HG03565 (cell line): ENCODE results near the gene FER1L5.

Experiments used
- ATAC-seq: cut with Tn5 transposase; IDR thresholded peaks from one replicate; pipeline ENCODE4 v1.9.1; 2021; ENCODE audit warnings: mild to moderate bottlenecking, moderate library complexity; ENCODE audit not compliant: unreplicated experiment

FER1L5 gene

DNA sequence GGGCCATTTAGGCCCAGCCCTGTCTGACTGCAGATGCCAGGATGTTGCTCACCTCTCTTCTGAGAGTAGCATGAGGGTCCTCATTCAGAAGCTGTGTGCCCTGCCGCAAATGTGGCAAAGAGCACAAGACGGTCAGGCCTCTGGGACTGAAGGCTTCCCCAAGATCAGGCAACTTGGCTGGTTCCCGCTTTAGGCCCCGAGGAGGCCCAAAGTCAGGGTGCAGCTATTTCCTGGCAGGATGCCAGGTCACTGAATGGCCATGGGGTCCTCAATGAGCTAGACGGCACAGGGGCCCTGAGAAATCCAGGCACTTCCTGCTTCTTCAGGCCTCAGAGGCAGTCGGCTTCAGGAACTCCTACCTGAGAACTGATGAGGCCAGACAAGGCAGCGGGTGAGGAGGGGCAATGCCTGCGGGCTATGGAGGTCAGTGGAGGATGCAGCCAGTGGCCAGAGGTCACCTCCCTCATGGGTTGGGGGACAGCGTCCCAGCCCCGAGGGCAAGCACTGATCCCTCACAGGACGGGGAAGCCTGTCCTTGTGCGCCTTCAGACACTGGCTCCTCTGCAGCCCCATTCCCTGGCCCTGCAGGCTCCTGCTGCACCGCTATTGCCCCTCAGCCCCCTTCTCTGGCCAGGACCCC lies 52.4 kb downstream of the FER1L5 start:
- ATAC-seq: no peak

DNA sequence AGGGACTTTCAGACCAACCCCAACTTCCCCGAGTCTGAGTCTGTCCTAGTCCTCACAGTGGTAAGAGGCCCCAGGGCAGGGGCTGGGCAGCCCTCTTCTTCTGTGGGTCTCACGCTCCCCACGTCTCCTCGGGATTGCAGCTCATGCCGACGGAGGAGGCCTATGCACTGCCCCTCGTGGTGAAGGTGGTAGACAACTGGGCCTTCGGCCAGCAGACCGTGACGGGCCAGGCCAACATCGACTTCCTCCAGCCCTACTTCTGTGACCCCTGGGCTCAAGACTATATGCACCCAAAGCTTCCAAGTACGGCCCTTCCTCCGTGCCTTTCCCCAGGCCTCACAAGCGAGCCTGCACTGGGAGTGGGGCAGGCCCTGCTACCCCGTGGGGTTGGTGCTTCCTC lies 53.0 kb downstream of the FER1L5 start:
- ATAC-seq: no peak

DNA sequence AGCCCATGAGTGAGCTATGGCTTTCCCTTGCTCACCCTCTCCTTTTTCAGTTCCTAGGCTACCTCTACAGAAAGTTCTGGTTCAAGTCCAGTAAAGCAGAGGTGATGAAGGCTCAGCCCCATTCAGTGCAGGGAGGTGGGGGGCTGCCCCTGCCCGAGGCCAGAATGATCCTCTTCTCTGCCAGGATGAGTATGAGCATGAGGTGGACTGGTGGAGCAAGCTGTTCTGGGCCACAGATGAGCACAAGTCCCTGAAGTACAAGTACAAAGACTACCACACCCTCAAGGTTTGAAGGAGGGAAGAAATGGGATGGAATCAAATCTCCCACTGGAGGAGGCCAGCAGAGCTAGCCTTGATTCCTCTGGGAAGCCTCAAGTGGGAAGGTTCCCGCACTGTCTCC lies 54.9 kb downstream of the FER1L5 start:
- no peak for ATAC-seq

DNA sequence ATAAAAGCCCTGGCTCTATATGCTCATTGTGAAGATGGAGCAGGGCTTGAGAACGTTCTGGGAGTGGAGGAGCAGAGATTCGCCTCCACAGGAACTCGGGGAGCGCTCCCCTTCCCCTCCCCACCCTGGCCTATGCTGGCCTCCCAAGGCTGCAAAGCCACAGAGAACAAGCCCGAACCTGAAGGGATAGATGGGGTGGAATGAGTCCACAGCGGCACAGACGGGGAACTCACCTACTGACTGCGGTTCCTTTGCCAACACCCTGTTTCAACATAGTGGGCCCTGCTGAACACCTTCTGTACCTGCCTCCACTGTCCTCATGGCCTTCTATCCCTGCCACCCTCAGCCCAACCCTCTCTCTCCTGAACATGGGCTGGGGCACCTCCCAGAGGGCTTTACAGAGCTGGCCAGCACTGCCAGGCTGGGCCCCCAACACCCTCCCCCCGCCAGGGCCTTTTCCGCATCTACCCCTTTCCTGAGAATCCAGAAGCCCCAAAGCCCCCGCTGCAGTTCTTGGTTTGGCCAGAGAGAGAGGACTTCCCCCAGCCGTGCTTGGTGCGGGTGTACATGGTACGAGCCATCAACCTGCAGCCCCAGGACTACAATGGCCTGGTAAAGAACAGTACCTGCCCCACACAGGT lies 55.8 kb downstream of the FER1L5 start:
- no peak for ATAC-seq

DNA sequence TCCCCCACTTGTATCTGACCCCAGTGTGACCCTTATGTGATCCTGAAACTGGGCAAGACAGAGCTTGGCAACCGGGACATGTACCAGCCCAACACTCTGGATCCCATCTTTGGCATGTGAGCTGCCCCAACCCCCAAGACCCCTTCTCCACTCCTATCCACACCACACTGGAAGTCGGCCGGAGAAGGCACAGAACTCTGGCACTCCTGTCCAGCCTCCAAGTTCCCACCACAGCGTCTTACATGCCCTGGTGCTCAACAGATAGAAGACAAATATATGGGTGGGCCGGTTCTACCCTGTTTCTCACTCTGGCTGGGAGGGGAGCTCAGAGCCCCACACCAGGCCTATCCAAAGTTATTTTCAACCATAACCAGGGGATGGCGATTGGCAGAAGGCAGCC lies 56.5 kb downstream of the FER1L5 start:
- ATAC-seq: no peak

DNA sequence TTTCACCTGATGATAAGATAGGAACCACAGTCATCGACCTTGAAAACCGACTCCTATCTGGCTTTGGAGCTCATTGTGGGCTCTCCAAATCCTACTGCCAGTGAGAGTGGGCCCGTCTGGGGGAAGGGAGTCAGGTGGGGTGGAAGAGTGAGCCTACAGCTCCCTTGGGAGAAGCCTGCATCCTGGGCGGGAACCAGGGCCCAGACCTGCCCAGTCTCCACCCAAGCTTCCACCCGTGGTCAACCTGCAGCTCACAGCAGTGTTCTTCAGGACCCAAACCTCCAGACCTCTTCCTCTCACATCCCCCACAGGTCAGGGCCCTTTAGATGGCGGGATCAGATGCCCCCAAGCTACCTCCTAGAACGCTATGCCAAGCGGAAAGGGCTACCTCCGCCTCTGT lies 57.1 kb downstream of the FER1L5 start:
- ATAC-seq: no peak

DNA sequence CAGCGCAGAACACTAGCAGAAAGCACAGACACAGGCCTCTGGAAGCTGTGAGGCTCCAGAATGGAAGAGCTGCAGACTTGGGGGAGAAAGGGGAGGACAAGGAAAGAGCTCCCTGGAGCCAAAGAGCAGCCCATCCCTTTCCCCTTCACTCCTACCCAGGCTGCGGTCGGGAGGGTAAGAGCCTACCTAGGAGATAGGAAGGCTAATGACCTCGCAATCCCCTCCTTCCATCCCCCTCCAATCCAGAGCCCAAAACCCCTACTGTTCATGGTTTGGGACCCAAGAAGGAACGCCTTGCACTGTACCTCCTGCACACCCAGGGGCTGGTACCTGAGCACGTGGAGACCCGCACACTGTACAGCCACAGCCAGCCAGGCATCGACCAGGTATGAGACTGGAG lies 57.5 kb downstream of the FER1L5 start:
- no peak for ATAC-seq

DNA sequence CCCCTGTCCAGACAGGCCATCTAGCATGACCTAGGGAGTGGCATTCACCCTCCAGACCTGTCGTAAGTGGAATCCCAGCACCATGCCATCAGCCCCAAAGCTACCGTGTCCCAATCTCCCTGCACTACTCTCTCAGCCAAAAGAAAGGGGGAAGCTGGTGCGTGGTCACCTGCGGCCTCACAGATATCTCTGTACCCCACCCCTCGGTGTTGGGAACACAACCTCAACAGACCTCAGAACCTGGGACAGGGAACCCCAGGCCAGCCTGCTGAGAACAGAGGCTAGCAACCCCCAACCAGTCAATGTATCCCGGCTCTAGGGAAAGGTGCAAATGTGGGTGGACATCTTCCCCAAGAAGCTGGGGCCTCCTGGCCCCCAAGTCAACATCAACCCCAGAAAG lies 59.1 kb downstream of the FER1L5 start:
- no peak for ATAC-seq

DNA sequence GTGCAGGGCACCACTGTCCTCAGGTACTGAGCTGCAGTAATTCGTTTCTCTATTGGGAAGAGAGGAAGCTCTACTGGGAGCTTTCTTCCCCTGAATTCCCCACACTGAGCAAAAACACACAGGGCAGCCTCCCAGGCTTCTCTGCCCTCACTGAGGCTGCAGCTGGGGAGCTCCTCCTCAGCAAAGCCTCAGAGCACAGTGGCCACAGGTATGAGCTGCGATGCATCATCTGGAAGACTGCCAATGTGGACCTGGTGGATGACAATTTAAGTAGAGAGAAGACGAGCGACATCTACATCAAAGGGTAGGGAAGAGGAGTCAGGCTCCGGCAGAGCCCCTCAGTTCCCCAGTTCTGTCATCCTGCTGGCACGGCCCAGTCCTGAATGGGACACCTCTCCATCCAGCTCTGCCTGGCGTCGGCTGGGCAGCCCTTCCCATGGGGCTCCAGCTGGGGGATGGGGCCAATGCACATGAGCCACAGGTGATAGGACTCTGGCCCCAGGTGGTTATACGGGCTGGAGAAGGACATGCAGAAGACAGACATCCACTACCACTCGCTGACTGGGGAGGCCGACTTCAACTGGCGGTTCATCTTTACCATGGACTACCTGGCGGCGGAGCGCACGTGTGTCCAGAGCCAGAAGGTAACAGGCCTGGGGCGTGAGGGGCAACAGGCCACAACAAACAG lies 59.7 kb downstream of the FER1L5 start:
- no peak for ATAC-seq

DNA sequence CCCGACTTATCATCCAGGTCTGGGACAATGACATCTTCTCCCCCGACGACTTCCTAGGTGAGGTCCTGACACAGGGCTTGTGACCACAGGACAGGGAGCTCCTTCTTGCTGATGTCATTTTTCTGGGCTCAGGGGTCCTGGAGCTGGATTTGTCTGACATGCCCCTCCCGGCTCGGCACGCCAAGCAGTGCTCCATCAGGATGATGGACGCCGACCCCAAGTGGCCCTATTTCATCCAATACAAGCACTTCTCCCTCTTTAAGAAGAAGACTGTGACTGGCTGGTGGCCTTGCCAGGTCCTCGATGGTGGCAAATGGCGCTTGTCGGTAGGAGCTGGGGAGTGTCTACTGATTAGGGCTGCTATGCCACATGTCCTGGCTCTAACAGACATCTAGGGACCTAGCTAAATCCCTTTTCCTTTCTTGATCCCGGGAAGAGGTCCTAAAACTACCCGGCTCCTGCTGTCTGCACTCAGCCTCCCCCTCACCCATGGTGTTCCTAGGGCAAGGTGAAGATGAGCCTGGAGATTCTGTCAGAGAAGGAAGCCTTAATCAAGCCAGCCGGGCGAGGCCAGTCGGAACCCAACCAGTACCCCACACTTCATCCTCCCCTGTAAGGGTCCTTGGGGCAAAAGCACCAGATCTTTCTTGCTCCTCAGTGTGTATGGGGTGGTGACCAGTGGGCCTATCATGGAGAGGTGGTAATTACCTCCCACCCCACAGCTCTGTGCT lies 60.6 kb downstream of the FER1L5 start:
- ATAC-seq: no peak

DNA sequence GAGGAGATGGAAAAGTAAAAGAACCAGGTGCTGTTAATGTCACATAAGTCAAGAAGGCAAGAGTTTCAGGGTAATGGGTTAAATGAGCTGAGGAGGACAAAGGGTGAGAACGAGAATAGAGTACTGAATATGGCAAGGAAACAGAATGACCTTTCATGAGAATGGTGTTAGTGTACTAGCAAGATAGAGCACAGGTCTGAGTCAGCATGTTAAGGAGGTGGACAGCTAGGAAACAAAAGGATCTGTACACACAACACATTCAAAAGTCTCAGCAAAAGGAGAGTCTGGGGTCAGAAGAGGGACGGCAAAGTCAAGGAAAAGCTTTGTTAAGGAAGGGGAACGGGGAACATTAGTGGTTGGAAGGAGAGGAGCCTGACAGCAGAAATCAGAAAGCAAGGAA lies 68.4 kb downstream of the FER1L5 start:
- no peak for ATAC-seq

DNA sequence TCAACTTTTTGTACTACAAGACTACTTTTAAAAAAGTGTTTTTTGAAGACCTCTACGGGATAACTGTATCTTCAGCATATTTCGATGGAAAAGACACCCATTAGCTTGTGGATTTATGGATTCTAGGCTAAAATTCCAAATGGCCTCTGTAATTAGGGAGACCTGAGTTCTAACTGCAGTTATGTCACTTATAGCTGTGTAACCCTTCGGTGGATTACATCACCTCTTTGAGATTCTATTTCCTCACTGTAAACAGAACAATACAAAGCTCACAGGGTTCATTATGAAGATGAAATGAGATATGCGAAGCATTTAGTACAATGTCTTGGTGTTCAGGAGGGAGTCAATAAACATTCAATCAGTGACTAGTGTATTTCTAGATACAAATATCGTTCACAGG lies 73.1 kb downstream of the FER1L5 start:
- no peak for ATAC-seq

DNA sequence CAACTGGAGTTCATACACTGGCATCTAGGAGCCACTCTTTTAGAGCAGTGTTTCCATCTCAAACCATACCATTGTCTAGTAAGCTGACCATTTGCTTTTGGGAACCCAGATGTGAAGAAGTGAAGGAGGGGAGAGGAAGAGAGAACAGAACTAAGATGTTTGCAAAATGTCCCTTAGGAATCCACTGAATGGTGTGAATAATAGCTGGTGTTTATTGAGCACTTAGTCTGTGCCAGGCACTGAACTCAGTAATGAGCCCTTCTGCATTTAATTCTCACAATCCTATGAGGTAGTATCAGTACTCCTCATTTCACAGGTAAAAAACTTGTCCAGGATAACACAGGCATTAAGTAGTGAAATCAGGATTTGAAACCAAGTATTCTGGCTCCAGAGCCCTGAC lies 73.8 kb downstream of the FER1L5 start:
- ATAC-seq: no peak

DNA sequence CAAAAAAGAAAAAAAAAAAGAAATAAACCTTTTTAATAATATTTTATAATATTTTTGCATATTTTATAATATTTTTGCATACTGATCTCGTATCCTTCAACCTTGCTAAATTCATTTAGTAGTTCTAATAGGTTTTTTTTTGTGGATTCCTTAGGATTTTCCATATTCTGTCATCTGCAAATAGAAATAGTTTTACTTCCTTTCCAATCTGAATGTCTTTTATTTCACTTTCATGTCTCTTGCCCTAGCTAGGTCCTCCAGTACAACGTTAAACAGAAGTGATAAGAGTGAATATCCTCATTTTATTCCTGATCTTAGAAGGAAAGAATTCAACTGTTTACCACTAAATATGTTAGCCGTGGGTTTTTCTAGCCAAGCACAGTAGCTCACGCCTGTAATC lies 83.6 kb downstream of the FER1L5 start:
- no peak for ATAC-seq

DNA sequence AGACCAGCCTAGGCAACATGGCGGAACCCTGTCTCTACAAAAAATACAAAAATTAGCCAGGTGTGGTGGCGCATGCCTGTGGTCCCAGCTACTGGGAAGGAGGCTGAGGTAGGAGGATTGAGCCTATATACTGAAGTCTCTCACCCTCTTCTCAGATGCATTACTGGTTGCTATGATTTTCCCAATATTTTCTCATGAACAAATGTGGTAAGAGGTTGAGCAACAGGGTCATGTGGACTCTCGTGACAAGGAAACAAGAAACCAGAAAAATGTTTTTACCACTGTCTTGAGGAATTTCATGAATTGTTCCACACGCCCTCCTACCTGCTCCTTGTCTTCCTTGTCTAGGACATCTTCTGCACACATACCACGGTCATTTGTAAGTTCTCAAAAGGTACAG lies 84.9 kb downstream of the FER1L5 start:
- ATAC-seq: no peak

DNA sequence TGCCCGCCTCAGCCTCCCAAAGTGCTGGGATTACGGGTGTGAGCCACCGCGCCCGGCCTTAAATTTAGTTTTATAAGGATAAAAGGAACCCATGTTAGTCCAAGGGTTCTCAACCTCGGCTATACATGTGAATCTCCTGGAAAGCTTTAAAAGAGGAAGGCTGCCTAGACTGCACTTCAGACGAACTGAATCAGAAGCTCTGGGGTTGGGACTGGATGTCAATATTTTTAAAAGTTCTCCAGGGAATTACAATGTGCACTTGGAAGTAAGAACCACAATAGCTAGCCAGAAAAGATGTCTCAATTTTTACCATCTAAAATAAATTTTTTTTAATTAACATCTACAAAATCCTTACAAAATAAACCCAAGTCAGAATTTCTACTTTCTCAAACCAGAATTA lies 87.2 kb downstream of the FER1L5 start:
- no peak for ATAC-seq

DNA sequence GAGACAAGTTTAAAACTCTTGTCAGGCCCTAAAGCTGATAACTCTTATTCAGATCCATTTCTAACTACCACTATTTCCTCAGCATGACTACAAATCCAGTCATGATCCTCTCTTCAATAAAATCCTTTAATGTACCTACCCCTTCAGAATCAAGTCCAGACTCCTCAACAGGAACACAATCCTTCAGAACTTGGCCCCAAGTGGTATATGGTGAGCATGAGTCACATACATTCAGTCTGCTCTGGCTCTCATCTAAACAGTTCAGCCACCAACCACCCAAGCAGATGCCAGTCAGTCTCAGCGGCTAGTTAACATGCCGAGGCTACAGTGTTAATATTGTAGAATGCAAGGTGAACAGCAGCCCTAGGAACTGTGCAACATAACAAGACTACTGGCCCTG lies 87.6 kb downstream of the FER1L5 start:
- no peak for ATAC-seq

DNA sequence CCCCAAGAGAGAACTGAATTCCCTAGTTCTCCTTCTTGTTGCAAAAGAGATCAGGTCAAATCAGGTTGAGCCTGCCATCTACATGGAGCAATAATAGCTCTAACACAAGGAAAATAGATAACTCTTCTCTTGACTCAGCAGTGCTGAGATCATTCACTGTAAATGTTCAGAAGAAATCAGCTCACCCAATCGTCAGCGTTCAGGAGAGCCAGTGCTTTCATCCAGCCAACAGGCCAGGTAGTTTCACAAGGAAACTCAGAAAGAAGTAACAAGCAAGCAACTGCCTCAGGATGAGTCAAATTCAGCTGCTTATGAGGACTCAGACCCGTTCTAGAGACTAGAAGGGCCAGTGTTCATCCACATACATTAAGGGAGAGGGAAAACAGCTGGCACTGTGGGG lies 91.4 kb downstream of the FER1L5 start:
- no peak for ATAC-seq

DNA sequence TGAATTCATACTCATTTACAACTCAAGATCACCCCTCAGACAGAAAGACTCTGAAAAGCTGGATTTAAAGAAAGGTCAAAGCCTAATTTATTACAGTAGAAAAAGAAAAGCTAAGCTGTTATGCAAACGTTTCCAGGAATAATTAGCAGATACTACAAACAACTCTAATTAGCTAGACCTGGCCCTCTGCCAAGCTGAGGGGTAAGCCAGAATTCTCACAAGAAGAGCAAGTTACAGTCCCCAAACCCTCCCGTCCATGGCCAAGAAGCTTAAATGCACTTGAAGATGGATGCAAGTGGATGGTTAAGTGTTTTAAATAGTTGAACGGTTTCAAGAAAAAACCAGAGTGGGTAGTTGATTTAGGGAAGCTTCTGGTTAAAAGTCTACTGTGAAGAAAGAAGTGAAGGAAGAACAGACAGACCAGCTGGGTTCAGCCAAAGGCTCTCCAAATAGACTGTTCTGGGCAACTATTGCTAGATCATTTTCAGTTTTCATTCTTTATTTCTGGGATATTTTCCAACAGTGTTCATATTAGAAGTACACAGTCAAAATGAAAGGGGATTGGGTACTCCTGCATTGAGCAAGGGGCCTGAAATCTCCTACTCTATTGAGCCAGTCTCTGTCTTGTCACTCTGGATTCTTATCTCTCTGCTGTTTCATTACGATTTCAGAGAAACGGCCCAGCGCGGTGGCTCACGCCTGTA lies 92.5 kb downstream of the FER1L5 start:
- no peak for ATAC-seq

DNA sequence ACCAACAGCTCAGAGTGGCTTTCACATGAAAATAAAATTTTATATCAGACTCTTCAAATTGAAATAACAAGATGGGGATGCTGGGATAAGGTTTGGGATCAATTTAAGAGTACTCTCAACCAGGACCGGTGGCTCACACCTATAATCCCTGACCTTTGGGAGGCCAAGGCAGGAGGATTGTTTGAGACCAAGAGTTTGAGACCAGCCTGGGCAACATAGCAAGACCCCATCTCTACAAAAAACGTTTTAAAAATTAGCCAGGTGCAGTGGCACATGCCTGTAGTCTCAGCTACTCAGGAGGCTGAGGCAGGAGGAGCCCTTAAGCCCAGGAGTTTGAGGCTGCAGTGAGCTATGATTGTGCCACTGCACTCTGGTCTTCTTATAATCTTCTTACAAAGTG lies 94.7 kb downstream of the FER1L5 start:
- ATAC-seq: no peak

DNA sequence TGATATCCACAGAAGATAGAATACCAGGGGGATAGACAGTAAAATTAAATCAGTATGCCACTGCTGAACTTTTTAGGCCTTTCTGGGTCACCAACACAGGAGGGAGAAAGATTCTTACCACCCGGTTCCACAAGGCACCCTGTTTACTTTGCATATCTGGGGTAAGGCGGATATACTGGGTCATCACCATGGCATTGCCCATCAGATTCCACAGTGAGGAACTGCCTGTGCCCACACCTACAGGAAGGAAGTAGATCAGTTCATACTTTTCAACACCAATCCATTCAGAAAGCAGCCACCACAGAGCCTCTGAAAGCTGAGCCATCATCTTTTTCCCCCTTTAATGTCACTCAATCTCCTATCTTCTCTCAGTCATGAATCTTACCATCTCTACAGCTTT lies 95.3 kb downstream of the FER1L5 start:
- ATAC-seq: no peak
